B cell (primary cell): ENCODE data around the gene BRMS1. TPM values are rescaled to one million over a fixed set of nuclear protein-coding genes. Genes with fewer than 3 reads are reported as not detected.
A peak's percentile ranks its signal among the peaks of the same experiment; 100 is the strongest.
"Not testable (repeated sequence)": the region's sequence is repeated elsewhere in the genome, so short reads cannot be mapped to it uniquely, and the experiment has no call there.

Source experiments
- ATAC-seq: fragments of 200-7000 bp; cut with Tn5 transposase; one replicate; pipeline ENCODE4 v1.10.0; 2021; ENCODE audit warnings: low read depth, mild to moderate bottlenecking, moderate number of reproducible peaks, moderate library complexity
- CTCF ChIA-PET: fragments of 350-600 bp; sonication (Branson Sonifier 250); formaldehyde crosslinking; loops from one replicate; lab custom pipeline; 2021; ENCODE audit warnings: antibody characterized with exemption, inconsistent platforms; lab: Charles Lee
- POLR2A ChIA-PET: fragments of 350-600 bp; sonication (Branson Sonifier 250); formaldehyde crosslinking; loops from one replicate; lab custom pipeline; 2021; ENCODE audit warnings: antibody characterized with exemption; lab: Charles Lee
- DNase-seq: peaks from one replicate; pipeline ENCODE4 v3.0.0; 2013
- H2AFZ ChIP-seq: 2 replicates; pipeline ENCODE4 v1.6.1; 2012; ENCODE audit warnings: mild to moderate bottlenecking, low read depth, low read length; ENCODE audit not compliant: insufficient read depth, poor library complexity, severe bottlenecking
- H3K27ac ChIP-seq, 2 donors: 1 replicate in 1 of 2; 2 replicates in 1 of 2; pipeline ENCODE4 v1.5.1; 2012 to 2013; ENCODE audit warnings: low read length in 2 of 2, mild to moderate bottlenecking in 2 of 2, moderate library complexity in 1 of 2
- H3K27me3 ChIP-seq, 4 experiments: fragments of 200-600 bp in 1 of 4; sonication (generic) in 1 of 4; replicated peaks in 1 of 4; 1 replicate in 2 of 4; 2 replicates in 2 of 4; pipeline versions ENCODE4 v1.6.1 to v1.7.0; 2013 to 2016; ENCODE audit warnings: low read length in 3 of 4, mild to moderate bottlenecking in 2 of 4, mixed read lengths in 1 of 4, moderate library complexity in 1 of 4; ENCODE audit not compliant: insufficient read depth in 4 of 4, control insufficient read depth in 3 of 4; ENCODE audit errors: control extremely low read depth in 1 of 4
- H3K36me3 ChIP-seq, 2 experiments: replicated peaks in 1 of 2; 1 replicate in 1 of 2; 2 replicates in 1 of 2; pipeline versions ENCODE4 v1.6.1 to v1.7.1; 2013; ENCODE audit warnings: low read length in 1 of 2; ENCODE audit not compliant: insufficient read depth in 2 of 2, control insufficient read depth in 1 of 2; ENCODE audit errors: control extremely low read depth in 1 of 2, extremely low read depth in 1 of 2
- H3K4me1 ChIP-seq, 2 donors: fragments of 200-600 bp in 1 of 2; sonication (generic) in 1 of 2; 1 replicate in 1 of 2; 2 replicates in 1 of 2; pipeline versions ENCODE4 v1.5.1 to v1.6.1; 2013 to 2017; ENCODE audit warnings: low read length in 2 of 2; ENCODE audit not compliant: control insufficient read depth in 2 of 2, insufficient read depth in 2 of 2
- H3K4me2 ChIP-seq: replicated peaks from 2 replicates; pipeline ENCODE3; 2012; ENCODE audit warnings: mild to moderate bottlenecking, low read depth, low read length; ENCODE audit not compliant: poor library complexity, severe bottlenecking
- H3K4me3 ChIP-seq, 5 experiments: fragments of 200-600 bp in 1 of 5; sonication (generic) in 1 of 5; 1 replicate in 3 of 5; 2 replicates in 2 of 5; pipeline versions ENCODE4 v1.5.1 to v1.7.0; 2011 to 2016; ENCODE audit warnings: low read length in 4 of 5, mild to moderate bottlenecking in 4 of 5, low read depth in 2 of 5, control low read depth in 1 of 5, moderate library complexity in 1 of 5; ENCODE audit not compliant: insufficient read depth in 1 of 5; ENCODE audit errors: control extremely low read depth in 1 of 5, extremely low read depth in 1 of 5
- H3K79me2 ChIP-seq: fragments of 200-600 bp; sonication (generic); one replicate; pipeline ENCODE4 v1.6.0; 2016; ENCODE audit warnings: low read length; ENCODE audit not compliant: control insufficient read depth, insufficient read depth
- H3K9ac ChIP-seq: fragments of 200-600 bp; sonication (generic); 2 replicates; pipeline ENCODE4 v1.6.1; 2017; ENCODE audit warnings: mild to moderate bottlenecking, low read length, moderate library complexity
- H3K9me3 ChIP-seq, 3 donors: one replicate each; pipeline versions ENCODE4 v1.6.1 to v1.7.1; 2013; ENCODE audit warnings: low read length in 2 of 3; ENCODE audit not compliant: control insufficient read depth in 2 of 3, insufficient read depth in 1 of 3; ENCODE audit errors: control extremely low read depth in 1 of 3
- H4K20me1 ChIP-seq: 2 replicates; pipeline ENCODE4 v1.6.0; 2012; ENCODE audit warnings: mild to moderate bottlenecking, low read length; ENCODE audit not compliant: insufficient read depth, control insufficient read depth, poor library complexity, severe bottlenecking
- H3K27ac Mint-ChIP-seq: one replicate; pipeline ENCODE4 v1.8.0; 2021; ENCODE audit warnings: mixed read lengths
- H3K27me3 Mint-ChIP-seq: one replicate; pipeline ENCODE4 v1.8.0; 2021; ENCODE audit warnings: mixed read lengths
- H3K4me1 Mint-ChIP-seq: one replicate; pipeline ENCODE4 v1.8.0; 2021; ENCODE audit warnings: mixed read lengths
- H3K4me3 Mint-ChIP-seq: one replicate; pipeline ENCODE4 v1.8.0; 2021; ENCODE audit warnings: mixed read lengths
- H3K9me3 Mint-ChIP-seq: one replicate; pipeline ENCODE4 v1.8.0; 2022; ENCODE audit warnings: mixed read lengths; ENCODE audit not compliant: insufficient read depth
- CTCF ChIP-seq: fragments of 200-600 bp; IDR thresholded peaks from one replicate; pipeline ENCODE4 v1.8.0; 2022; ENCODE audit warnings: antibody characterized with exemption, mild to moderate bottlenecking
- EZH2 ChIP-seq: IDR thresholded peaks from 2 replicates; pipeline ENCODE4 v1.6.1; 2012; ENCODE audit warnings: borderline replicate concordance, low read depth, mild to moderate bottlenecking, moderate library complexity, low read length; ENCODE audit not compliant: insufficient read depth, poor library complexity, severe bottlenecking
- WGBS: methylation state at CpG from one replicate; pipeline ENCODE4 v1.1.5; 2013; ENCODE audit warnings: missing lambda C conversion rate; ENCODE audit not compliant: insufficient coverage; 5-methylcytosine and 5-hydroxymethylcytosine counted together
- intact Hi-C: fragments of 100-400 bp; cut with micrococcal nuclease; formaldehyde crosslinking; loops from one replicate; pipeline ENCODE4 v1.10.0; 2022
- polyA plus RNA-seq: library from polyadenylated mRNA; depleted of rRNA; stranded (reverse); fragments of >200 nt; gene quantifications from 2 replicates; pipeline ENCODE4 v1.2.3, GENCODE V29; 2012
- total RNA-seq, 2 donors: library from RNA; stranded (reverse); fragments of 120-200 nt in 1 of 2; gene quantifications; 1 replicate in 1 of 2; 2 replicates in 1 of 2; pipeline versions ENCODE4 v1.2.3 to v1.2.4, GENCODE V29; 2013 to 2022

Gene BRMS1
- total and polyA plus RNA-seq, 2 donors (not counting 1 experiment from before 2014, with no cell fraction given), result 51.2 to 58.3 TPM

- Histone ChIP-seq H3K79me2 (no peaks in the 10 kb centered on the region), H3K9me3 (no peaks in the 10 kb centered on the region), H3K9ac (no peak overlapping the region), H3K4me3 (no peak overlapping the region), H3K27ac (no peak overlapping the region), H3K27me3 (no peaks in the 10 kb centered on the region), H3K4me2 (no peak overlapping the region), H3K36me3 (no peaks in the 10 kb centered on the region), H4K20me1 (no peaks in the 10 kb centered on the region), H3K4me1 (peaks cover 21 to 31% of the 10 kb centered on the region in 2 donors), H2AFZ (no peak overlapping the region)
- H3K9me3 Mint-ChIP-seq, result no peaks in the 10 kb centered on the region
- TF ChIP-seq EZH2 (no peak), CTCF (no peak)
- intact Hi-C loops, result no loop called here
- no peak for ATAC-seq
- peaks cover 25% of the 10 kb centered on the region for H3K4me1 Mint-ChIP-seq
- POLR2A ChIA-PET, result no interaction called here
- no peak overlapping the region for H3K4me3 Mint-ChIP-seq
- no peaks in the 10 kb centered on the region for H3K27me3 Mint-ChIP-seq
- WGBS, result 95% methylated on average over 11 of the region's 11 CpGs
- DNase-seq, result no peak
- CTCF ChIA-PET, result interaction anchor here (1.4 to 1.8 kb wide), 2 partner anchors 8 to 11 kb away, joined by 5 to 22 read pairs; no protein-coding TSS in a partner anchor
- H3K27ac Mint-ChIP-seq, result peak overlapping the region; percentile 16
Measured at GRCh38 chr11:66322732-66323427, 22.0 kb downstream of the BRMS1 start.

DNA sequence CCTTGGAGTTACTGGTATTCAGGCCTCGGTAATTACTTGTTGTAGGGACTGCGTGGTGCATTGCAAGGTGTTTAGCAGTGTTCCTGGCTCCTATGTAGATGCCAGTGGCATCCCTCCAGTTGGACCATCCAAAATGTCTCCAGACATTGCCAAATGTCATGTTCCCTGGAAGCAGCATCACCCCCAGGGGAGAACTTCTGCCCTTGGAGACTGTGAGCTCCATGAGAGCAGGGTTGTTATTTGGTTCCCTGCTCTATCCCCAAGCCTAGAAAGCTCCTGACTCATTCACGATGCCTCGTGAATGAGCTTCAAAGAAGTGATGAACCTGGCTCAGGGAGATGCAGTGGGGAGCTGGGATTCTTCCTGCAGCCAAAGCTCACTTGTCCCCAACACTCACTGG is 23.3 kb downstream of the BRMS1 start:
- Histone ChIP-seq H3K36me3 (no peaks in the 10 kb centered on the region), H3K4me1 (peaks cover 27 to 37% of the 10 kb centered on the region in 2 donors), H3K4me2 (no peak overlapping the region), H3K79me2 (no peaks in the 10 kb centered on the region), H3K9ac (no peak overlapping the region), H2AFZ (no peak overlapping the region), H3K9me3 (no peaks in the 10 kb centered on the region), H3K4me3 (no peak overlapping the region), H3K27me3 (no peaks in the 10 kb centered on the region), H3K27ac (no peak overlapping the region), H4K20me1 (no peaks in the 10 kb centered on the region)
- Mint-ChIP-seq H3K27me3 (no peaks in the 10 kb centered on the region), H3K4me1 (peaks cover 28% of the 10 kb centered on the region), H3K27ac (no peak overlapping the region), H3K4me3 (no peak overlapping the region), H3K9me3 (no peaks in the 10 kb centered on the region)
- intact Hi-C loops, result no loop called here
- TF ChIP-seq EZH2 (no peak), CTCF (no peak)
- ATAC-seq, result no peak
- ChIA-PET CTCF (interaction anchor here (1.4 to 1.8 kb wide), 2 partner anchors 9 to 10 kb away, joined by 5 to 22 read pairs; no protein-coding TSS in a partner anchor), POLR2A (no interaction called here)
- no peak for DNase-seq
- WGBS, result 100% methylated on average over 3 of the region's 4 CpGs

- H3K9me3 Mint-ChIP-seq, H3K27me3 Mint-ChIP-seq, DNase-seq, H3K9ac ChIP-seq, H3K4me2 ChIP-seq, intact Hi-C loops, H3K4me3 ChIP-seq, H3K4me3 Mint-ChIP-seq, POLR2A ChIA-PET, H3K27ac ChIP-seq, H3K9me3 ChIP-seq, ATAC-seq, H3K36me3 ChIP-seq, H2AFZ ChIP-seq, H3K79me2 ChIP-seq, H4K20me1 ChIP-seq, H3K27me3 ChIP-seq, H3K27ac Mint-ChIP-seq, CTCF ChIA-PET: not testable (repeated sequence)
- H3K4me1 Mint-ChIP-seq, result peaks cover 28% of the 10 kb centered on the region
- 75% methylated on average over 2 of the region's 6 CpGs for WGBS
- peaks cover 24 to 29% of the 10 kb centered on the region in 2 donors for H3K4me1 ChIP-seq
Measured at GRCh38 chr11:66320748-66321147, 24.2 kb downstream of the BRMS1 start.
